ENCODE data around the gene GNAQ. TPM values are rescaled to one million over a fixed set of nuclear protein-coding genes. Genes with fewer than 3 reads are reported as not detected.

Gene GNAQ
- total RNA-seq, 1 experiment from 2014 or later: 48.6 TPM

DNA sequence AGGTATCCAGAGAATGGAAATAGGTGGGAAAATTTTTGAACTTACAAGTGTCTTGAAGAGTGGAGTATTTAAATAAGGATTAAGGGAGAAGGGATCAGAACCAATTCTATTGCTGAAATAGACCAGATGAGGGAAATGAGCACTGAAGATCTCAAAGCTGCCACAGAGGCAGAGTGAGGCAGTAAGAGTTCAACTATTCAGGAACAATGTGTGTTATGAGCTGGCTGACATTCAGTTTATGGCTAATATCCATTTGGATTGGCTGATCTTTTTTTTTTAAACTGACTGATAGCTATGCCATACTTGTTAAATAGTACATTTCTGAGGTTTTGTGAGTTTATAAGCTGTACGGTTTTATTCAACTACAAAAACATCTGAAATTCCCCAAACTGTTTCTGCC lies 288.2 kb downstream of the GNAQ start:
- H3K23me2 ChIP-seq (ENCODE audit: insufficient read length, low read depth, low read length, poor library complexity, severe bottlenecking): no peaks in the 10 kb centered on the region
- no peak overlapping the region for H4K91ac ChIP-seq (ENCODE audit: insufficient read length, low read depth, low read length)
- H3K9me3 Mint-ChIP-seq: no peaks in the 10 kb centered on the region
- peaks cover 38 to 43% of the 10 kb centered on the region in 2 experiments for H3K4me1 Mint-ChIP-seq
- H3K18ac ChIP-seq (ENCODE audit: insufficient read length, low read depth, low read length): no peak overlapping the region
- no peak overlapping the region for H2AFZ ChIP-seq (ENCODE audit: low read length)
- H3K27me3 ChIP-seq (ENCODE audit: insufficient read depth, low read length): no peaks in the 10 kb centered on the region
- no CpG with 5 or more reads among the region's 1 CpG for WGBS (ENCODE audit: extremely low coverage, insufficient read length, low lambda C conversion rate)
- peaks cover 0 to 3% (median 3%) of the 10 kb centered on the region in 3 experiments; a peak in 3 of 7 replicates for H3K36me3 Mint-ChIP-seq (ENCODE audit: insufficient read depth in 1 of 3, low read depth in 3 of 3)
- H2BK12ac ChIP-seq (ENCODE audit: insufficient read length, low read depth, low read length): no peak overlapping the region
- no peaks in the 10 kb centered on the region for H3K9me3 ChIP-seq (ENCODE audit: control insufficient read depth, low read depth, low read length)
- H4K8ac ChIP-seq (replicated peaks; ENCODE audit: insufficient read length, low read depth, low read length): no peak overlapping the region
- H2BK5ac ChIP-seq (ENCODE audit: insufficient read length, low read length): no peak overlapping the region
- H3K14ac ChIP-seq (ENCODE audit: insufficient read depth, low read length): no peak overlapping the region
- TF ChIP-seq, protein P1, sequence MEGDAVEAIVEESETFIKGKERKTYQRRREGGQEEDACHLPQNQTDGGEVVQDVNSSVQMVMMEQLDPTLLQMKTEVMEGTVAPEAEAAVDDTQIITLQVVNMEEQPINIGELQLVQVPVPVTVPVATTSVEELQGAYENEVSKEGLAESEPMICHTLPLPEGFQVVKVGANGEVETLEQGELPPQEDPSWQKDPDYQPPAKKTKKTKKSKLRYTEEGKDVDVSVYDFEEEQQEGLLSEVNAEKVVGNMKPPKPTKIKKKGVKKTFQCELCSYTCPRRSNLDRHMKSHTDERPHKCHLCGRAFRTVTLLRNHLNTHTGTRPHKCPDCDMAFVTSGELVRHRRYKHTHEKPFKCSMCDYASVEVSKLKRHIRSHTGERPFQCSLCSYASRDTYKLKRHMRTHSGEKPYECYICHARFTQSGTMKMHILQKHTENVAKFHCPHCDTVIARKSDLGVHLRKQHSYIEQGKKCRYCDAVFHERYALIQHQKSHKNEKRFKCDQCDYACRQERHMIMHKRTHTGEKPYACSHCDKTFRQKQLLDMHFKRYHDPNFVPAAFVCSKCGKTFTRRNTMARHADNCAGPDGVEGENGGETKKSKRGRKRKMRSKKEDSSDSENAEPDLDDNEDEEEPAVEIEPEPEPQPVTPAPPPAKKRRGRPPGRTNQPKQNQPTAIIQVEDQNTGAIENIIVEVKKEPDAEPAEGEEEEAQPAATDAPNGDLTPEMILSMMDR (conservative IDR thresholded peaks at IDR 0.05): no peak
- no peaks in the 10 kb centered on the region for H3K4me1 ChIP-seq (ENCODE audit: insufficient read depth, low read length)
- no peak overlapping the region for H3K27ac ChIP-seq (ENCODE audit: insufficient read length, low read depth, low read length)
- H3K4me3 Mint-ChIP-seq: no peak overlapping the region
- no peaks in the 10 kb centered on the region for H3K27me3 Mint-ChIP-seq (ENCODE audit: low read depth)
- no peaks in the 10 kb centered on the region for H3K79me1 ChIP-seq (ENCODE audit: insufficient read depth, low read depth, low read length, poor library complexity, severe bottlenecking)
- H2AK5ac ChIP-seq (ENCODE audit: insufficient read length, low read length): no peak overlapping the region
- no peak overlapping the region for H2BK15ac ChIP-seq (ENCODE audit: low read depth, low read length)
- no peak overlapping the region for H2BK20ac ChIP-seq (ENCODE audit: low read depth, low read length, poor library complexity, severe bottlenecking)
- no peaks in the 10 kb centered on the region for H4K20me1 ChIP-seq (ENCODE audit: control insufficient read depth, insufficient read depth, insufficient read length)
- no peak overlapping the region for H3K4me2 ChIP-seq (ENCODE audit: insufficient read depth, insufficient read length, low read length)
- H3K27ac Mint-ChIP-seq: no peak overlapping the region; a peak in 1 of 7 replicates
- no peaks in the 10 kb centered on the region for H3K79me2 ChIP-seq (ENCODE audit: insufficient read depth, low read length)
- H3T11ph ChIP-seq (ENCODE audit: low read length): no peak overlapping the region
- no peak overlapping the region for H3K56ac ChIP-seq (ENCODE audit: insufficient read length, low read depth, low read length)
- no peak overlapping the region for H4K5ac ChIP-seq (ENCODE audit: insufficient read length, low read depth, low read length)
- no peak overlapping the region for H3K23ac ChIP-seq (ENCODE audit: insufficient read length, low read depth, low read length)
- DNase-seq: no peak
- no peak overlapping the region for H2BK120ac ChIP-seq (ENCODE audit: low read depth, low read length, poor library complexity, severe bottlenecking)
- no peak overlapping the region for H3K9ac ChIP-seq (ENCODE audit: extremely low read depth, insufficient read length, low read length)
- no peak overlapping the region for H3K4ac ChIP-seq (ENCODE audit: low read depth, low read length)
